Neural crest cell (in vitro differentiated cells): Measurements from ENCODE around the gene ECE1. TPM values are rescaled to one million over a fixed set of nuclear protein-coding genes. Genes with fewer than 3 reads are reported as not detected.
A peak's percentile ranks its signal among the peaks of the same experiment; 100 is the strongest.

Experiments
- DNase-seq: peaks from one replicate; pipeline ENCODE4 v3.0.0; 2021; ENCODE audit warnings: low read depth, mixed read lengths, low spot score
- H3K27ac Mint-ChIP-seq: one replicate; pipeline ENCODE4 v1.8.0; 2021; ENCODE audit warnings: mild to moderate bottlenecking, mixed read lengths; ENCODE audit not compliant: unreplicated experiment
- H3K27me3 Mint-ChIP-seq: 2 replicates; pipeline ENCODE4 v1.8.0; 2021; ENCODE audit warnings: low read depth, mild to moderate bottlenecking, mixed read lengths
- H3K36me3 Mint-ChIP-seq: 2 replicates; pipeline ENCODE4 v1.8.0; 2021; ENCODE audit warnings: low read depth, mild to moderate bottlenecking, mixed read lengths
- H3K4me1 Mint-ChIP-seq: 2 replicates; pipeline ENCODE4 v1.8.0; 2021; ENCODE audit warnings: mixed read lengths
- H3K4me3 Mint-ChIP-seq: one replicate; pipeline ENCODE4 v1.8.0; 2021; ENCODE audit warnings: mild to moderate bottlenecking, mixed read lengths
- H3K9me3 Mint-ChIP-seq: 2 replicates; pipeline ENCODE4 v1.8.0; 2021; ENCODE audit warnings: mixed read lengths
- total RNA-seq: library from RNA; stranded (reverse); gene quantifications from 2 replicates; pipeline ENCODE4 v1.2.1, GENCODE V29; 2021
- TF ChIP-seq, protein P1 (sequence below): fragments of 200-600 bp; sonication (generic); conservative IDR thresholded peaks from 2 replicates; pipeline ENCODE4 v1.5.0; 2021; ENCODE audit warnings: antibody characterized with exemption, mild to moderate bottlenecking

Gene ECE1
- total RNA-seq, 1 donor from 2014 or later, result 40.3 TPM

DNA sequence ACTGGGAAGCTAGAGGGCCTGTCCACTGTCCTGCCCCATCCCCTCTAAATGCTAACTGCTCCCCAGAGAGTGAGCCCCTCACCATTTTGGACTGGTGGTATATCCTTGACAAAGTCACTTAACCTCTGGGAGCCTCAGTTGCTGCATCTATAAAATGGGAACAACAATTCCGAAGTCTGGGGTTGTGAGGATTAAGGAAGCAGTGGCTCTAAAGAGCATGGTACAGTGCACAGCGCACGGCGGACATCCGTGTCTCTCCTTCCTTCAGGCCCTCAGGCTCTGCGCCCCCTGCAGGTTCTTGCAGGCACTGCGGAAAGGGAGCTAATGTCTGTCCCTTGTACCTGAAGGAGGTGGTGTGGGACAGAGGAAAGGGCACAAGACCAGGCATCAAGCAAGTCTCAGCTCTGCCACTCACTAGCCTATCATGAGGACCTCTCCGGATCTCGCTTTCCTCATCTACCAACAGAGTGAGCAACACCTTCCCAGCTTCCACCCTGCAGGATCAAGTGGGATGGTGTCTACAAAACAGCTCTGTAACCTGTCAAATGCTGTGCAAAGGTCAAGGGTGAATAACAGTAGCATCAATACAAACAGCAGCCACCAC lies 20.1 kb downstream of the ECE1 start:
- H3K36me3 Mint-ChIP-seq, result peaks cover 11% of the 10 kb centered on the region
- TF ChIP-seq, protein P1, sequence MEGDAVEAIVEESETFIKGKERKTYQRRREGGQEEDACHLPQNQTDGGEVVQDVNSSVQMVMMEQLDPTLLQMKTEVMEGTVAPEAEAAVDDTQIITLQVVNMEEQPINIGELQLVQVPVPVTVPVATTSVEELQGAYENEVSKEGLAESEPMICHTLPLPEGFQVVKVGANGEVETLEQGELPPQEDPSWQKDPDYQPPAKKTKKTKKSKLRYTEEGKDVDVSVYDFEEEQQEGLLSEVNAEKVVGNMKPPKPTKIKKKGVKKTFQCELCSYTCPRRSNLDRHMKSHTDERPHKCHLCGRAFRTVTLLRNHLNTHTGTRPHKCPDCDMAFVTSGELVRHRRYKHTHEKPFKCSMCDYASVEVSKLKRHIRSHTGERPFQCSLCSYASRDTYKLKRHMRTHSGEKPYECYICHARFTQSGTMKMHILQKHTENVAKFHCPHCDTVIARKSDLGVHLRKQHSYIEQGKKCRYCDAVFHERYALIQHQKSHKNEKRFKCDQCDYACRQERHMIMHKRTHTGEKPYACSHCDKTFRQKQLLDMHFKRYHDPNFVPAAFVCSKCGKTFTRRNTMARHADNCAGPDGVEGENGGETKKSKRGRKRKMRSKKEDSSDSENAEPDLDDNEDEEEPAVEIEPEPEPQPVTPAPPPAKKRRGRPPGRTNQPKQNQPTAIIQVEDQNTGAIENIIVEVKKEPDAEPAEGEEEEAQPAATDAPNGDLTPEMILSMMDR, result peak; percentile 82
- DNase-seq, result peak; percentile 82

DNA sequence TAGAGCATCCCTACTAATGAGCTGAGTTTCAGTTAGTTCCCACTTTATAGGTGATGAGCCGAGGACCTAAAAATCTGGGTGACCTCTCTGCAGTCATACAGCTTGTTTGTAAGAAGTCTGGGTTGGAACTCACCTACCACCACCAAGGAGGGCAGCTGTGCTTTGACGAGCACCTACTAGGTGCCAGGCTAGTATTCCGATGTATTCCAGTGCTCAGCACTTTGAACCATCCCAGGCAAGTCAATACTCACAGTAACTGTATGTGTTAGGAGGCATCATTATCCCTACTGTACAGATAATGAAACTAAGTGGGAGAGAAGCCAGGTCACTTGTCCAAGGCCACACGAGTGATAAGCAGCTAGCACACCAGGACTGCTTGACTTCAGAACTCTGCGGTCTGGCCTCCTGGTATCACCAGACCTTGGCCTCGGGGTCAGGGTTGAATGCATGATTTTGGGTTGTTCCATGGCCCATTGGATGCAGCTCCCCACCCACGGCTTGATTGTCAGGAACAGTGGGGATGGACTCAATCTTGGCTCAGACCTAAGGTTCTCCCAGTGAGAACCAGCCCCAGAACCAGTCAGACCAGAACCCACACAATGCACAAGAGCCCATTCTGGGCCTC lies 20.7 kb downstream of the ECE1 start:
- Mint-ChIP-seq H3K27me3 (no peaks in the 10 kb centered on the region), H3K36me3 (peaks cover 11% of the 10 kb centered on the region), H3K4me1 (peaks cover 7% of the 10 kb centered on the region), H3K27ac (no peak overlapping the region), H3K9me3 (no peaks in the 10 kb centered on the region), H3K4me3 (no peak overlapping the region)
- DNase-seq, result no peak
- TF ChIP-seq, protein P1, result no peak

More for the DNA sequence above, 20.1 kb downstream of the ECE1 start:
- Mint-ChIP-seq H3K27me3 (no peaks in the 10 kb centered on the region), H3K4me1 (peaks cover 7% of the 10 kb centered on the region), H3K27ac (peak overlapping the region; percentile 80), H3K9me3 (no peaks in the 10 kb centered on the region), H3K4me3 (no peak overlapping the region)

DNA sequence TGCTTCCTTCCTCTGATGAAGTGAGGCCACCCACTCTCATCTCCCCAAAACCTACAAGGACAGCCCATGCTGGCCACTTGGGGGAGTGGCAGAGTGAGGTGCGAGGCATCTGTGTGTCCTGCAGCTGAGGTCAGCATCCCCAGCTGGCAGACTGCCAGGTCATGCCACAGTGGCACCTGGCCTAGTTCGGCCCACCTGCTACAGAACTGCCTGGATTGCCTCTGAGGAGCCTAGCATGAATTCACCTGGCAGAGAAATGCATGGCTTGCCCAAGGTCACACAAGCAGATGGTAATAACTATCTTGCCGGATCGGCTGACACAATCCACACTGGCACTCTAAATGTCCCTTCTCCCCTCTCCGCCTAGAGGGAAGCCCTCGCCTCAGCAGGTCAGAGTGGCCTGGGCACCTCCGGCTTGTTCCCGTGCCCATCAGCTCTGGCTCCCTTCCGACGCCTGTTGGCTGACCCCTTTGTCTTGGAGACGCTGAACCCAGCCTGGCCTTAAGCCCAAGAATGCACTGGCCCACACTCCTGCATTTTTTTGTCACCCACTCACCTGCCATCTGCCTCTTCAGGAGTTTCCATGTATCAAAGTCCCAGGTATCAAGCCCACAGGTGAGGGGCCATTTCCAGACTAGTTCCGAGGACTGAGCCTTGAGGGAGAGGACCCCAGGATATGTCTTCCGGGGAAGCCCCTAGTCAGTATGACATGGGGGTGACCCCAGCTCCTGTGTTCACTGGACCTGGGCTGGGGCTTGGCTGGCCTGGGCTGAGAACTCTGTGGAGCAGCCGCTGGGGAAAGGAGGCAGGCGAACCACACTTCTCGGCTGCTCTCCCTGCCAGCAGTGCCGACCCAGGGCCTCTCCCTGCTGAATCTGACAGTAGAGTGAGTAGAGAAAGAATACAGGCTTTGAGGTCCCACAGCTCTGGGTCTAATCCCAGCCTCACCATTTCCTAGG lies 21.7 kb downstream of the ECE1 start:
- Mint-ChIP-seq H3K27me3 (no peaks in the 10 kb centered on the region), H3K36me3 (peaks cover 11% of the 10 kb centered on the region), H3K9me3 (no peaks in the 10 kb centered on the region), H3K4me3 (no peak overlapping the region), H3K27ac (peak overlapping the region; percentile 45), H3K4me1 (peaks cover 8% of the 10 kb centered on the region)
- TF ChIP-seq, protein P1, result no peak
- no peak for DNase-seq

DNA sequence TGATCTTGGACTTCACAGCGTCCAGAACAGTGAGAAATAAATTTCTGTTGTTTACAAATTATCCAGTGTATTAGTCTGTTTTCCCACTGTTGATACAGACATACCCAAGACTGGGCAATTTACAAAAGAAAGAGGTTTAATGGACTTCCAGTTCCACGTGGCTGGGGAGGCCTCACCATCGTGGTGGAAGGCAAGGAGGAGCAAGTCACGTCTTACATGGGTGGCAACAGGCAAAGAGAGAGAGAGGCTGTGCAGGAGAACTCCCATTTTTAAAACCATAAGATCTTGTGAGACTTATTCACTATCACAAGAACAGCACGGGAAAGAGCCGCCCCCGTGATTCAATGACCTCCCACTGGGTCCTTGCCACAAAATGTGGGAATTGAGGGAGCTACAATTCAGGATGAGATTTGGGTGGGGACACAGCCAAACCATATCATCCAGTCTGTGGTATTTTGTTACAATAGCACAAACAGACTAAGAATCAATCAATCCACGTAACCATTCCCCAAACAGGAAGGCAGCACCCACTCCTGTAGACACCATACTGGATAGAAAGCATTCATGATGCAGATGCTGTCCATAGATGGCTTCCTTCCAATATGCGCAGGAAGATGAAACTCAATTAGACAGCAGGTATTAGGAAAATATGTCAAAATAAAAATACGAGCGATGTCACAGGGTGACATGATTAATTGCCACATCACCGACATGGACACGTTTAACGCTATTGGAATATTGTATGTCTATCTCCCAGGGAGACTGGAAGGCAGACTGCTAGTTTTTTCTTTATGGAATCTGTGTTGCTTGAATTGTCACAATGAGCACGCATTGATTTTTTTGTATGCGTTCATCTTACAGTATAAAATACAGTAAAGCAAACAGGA lies 22.8 kb downstream of the ECE1 start:
- peaks cover 11% of the 10 kb centered on the region for H3K36me3 Mint-ChIP-seq
- no peak overlapping the region for H3K4me3 Mint-ChIP-seq
- TF ChIP-seq, protein P1, result no peak
- H3K27ac Mint-ChIP-seq, result peak overlapping the region; percentile 47
- no peaks in the 10 kb centered on the region for H3K27me3 Mint-ChIP-seq
- H3K4me1 Mint-ChIP-seq, result peaks cover 14% of the 10 kb centered on the region
- H3K9me3 Mint-ChIP-seq, result no peaks in the 10 kb centered on the region
- DNase-seq, result no peak
